Upper lobe of left lung (tissue), 4 donors: ENCODE results near the gene UBAC2.

Experiments
- CTCF ChIP-seq, 6 experiments: fragments of 450-650 bp in 4 of 6; fragments of 200-600 bp in 2 of 6; sonication (generic) in 2 of 6; IDR thresholded peaks; one replicate each; pipeline ENCODE4 v1.5.1; 2016 to 2019; ENCODE audit warnings: antibody characterized with exemption in 6 of 6
- EP300 ChIP-seq, 4 donors: sonication (generic); formaldehyde crosslinking; IDR thresholded peaks; one replicate each; pipeline ENCODE4 v1.5.1; 2017; ENCODE audit warnings: antibody characterized with exemption in 4 of 4, control low read depth in 2 of 4
- POLR2A ChIP-seq, 4 donors: fragments of 450-650 bp; IDR thresholded peaks; one replicate each; pipeline ENCODE4 v1.5.1; 2016 to 2017; ENCODE audit warnings: antibody characterized with exemption in 4 of 4, mild to moderate bottlenecking in 2 of 4
- POLR2AphosphoS5 ChIP-seq, 2 donors: sonication (generic); formaldehyde crosslinking; IDR thresholded peaks; one replicate each; pipeline ENCODE4 v1.5.1; 2017; ENCODE audit warnings: antibody characterized with exemption in 2 of 2

GRCh38 chr13:99405966-99406365 is 205.3 kb downstream of the UBAC2 start:
- TF ChIP-seq CTCF (IDR thresholded peaks at IDR 0.05) (no peak), POLR2AphosphoS5 (IDR thresholded peaks at IDR 0.05) (no peak), EP300 (IDR thresholded peaks at IDR 0.05) (no peak), POLR2A (IDR thresholded peaks at IDR 0.05) (no peak)
